HEK293T (cell line): Measurements from ENCODE around the gene TBC1D10B.
"Not testable (repeated sequence)": the region's sequence is repeated elsewhere in the genome, so short reads cannot be mapped to it uniquely, and the experiment has no call there.

Source experiments
- ARNT ChIP-seq: fragments of 450-650 bp; IDR thresholded peaks from 2 replicates; pipeline ENCODE4 v1.6.1; 2017; ENCODE audit warnings: mild to moderate bottlenecking
- BHLHE40 ChIP-seq: fragments of 450-650 bp; IDR thresholded peaks from 2 replicates; pipeline ENCODE4 v1.6.1; 2016; ENCODE audit warnings: mild to moderate bottlenecking, moderate library complexity, borderline replicate concordance
- FOXA1 ChIP-seq: fragments of 450-650 bp; IDR thresholded peaks from 2 replicates; pipeline ENCODE4 v1.6.1; 2016; ENCODE audit warnings: mild to moderate bottlenecking
- FOXK2 ChIP-seq: fragments of 450-650 bp; IDR thresholded peaks from 2 replicates; pipeline ENCODE4 v1.6.1; 2016; ENCODE audit warnings: mild to moderate bottlenecking
- FOXM1 ChIP-seq: fragments of 450-650 bp; IDR thresholded peaks from 2 replicates; pipeline ENCODE4 v1.6.1; 2017; ENCODE audit warnings: mild to moderate bottlenecking, borderline replicate concordance
- HDGF ChIP-seq: fragments of 450-650 bp; IDR thresholded peaks from 2 replicates; pipeline ENCODE4 v1.6.1; 2017; ENCODE audit warnings: antibody characterized with exemption, borderline replicate concordance
- L3MBTL2 ChIP-seq: fragments of 450-650 bp; conservative IDR thresholded peaks from 2 replicates; pipeline ENCODE4 v1.6.1; 2016; ENCODE audit warnings: mild to moderate bottlenecking
- NFRKB ChIP-seq: fragments of 450-650 bp; IDR thresholded peaks from 2 replicates; pipeline ENCODE4 v1.6.1; 2016; ENCODE audit warnings: mild to moderate bottlenecking, moderate library complexity
- SP1 ChIP-seq: fragments of 450-650 bp; IDR thresholded peaks from 2 replicates; pipeline ENCODE4 v1.6.1; 2017
- SUZ12 ChIP-seq: fragments of 450-650 bp; IDR thresholded peaks from 2 replicates; pipeline ENCODE4 v1.6.1; 2016; ENCODE audit warnings: mild to moderate bottlenecking
- TARDBP ChIP-seq: fragments of 450-650 bp; IDR thresholded peaks from 2 replicates; pipeline ENCODE4 v1.6.1; 2016
- ZNF384 ChIP-seq: fragments of 450-650 bp; IDR thresholded peaks from 2 replicates; pipeline ENCODE4 v1.6.1; 2016
- TF ChIP-seq, protein P1 (sequence below): fragments of 450-650 bp; IDR thresholded peaks from 2 replicates; pipeline ENCODE4 v1.6.1; 2016

DNA sequence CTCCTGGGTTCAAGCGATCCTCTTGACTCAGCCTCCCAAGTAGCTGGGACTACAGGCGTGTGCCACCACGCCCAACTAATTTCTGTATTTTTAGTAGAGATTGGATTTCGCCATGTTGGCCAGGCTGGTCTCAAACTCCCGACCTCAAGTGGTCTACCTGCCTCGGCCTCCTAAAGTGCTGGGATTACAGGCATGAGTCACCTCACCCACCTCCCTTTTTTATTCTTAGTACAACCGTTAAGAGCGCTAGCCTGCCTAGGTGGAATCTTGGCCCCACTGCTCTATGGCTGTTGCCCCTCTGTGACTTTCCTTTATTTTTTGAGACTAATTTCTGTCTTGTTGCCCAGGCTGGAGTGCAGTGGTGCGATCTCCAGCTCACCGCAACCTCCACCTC is 32.3 kb downstream of the TBC1D10B start:
- TF ChIP-seq, protein P1, sequence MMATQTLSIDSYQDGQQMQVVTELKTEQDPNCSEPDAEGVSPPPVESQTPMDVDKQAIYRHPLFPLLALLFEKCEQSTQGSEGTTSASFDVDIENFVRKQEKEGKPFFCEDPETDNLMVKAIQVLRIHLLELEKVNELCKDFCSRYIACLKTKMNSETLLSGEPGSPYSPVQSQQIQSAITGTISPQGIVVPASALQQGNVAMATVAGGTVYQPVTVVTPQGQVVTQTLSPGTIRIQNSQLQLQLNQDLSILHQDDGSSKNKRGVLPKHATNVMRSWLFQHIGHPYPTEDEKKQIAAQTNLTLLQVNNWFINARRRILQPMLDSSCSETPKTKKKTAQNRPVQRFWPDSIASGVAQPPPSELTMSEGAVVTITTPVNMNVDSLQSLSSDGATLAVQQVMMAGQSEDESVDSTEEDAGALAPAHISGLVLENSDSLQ = not testable (repeated sequence)
- not testable (repeated sequence) for TF ChIP-seq BHLHE40, FOXA1, SUZ12, ZNF384, FOXM1, SP1, ARNT, FOXK2, L3MBTL2, HDGF, TARDBP, NFRKB
